GM23338 (cell line): ENCODE data around the gene KRTAP5-1. TPM values are rescaled to one million over a fixed set of nuclear protein-coding genes. Genes with fewer than 3 reads are reported as not detected.
A peak's percentile ranks its signal among the peaks of the same experiment; 100 is the strongest.

Source experiments
- ATAC-seq: fragments of 200-7000 bp; cut with Tn5 transposase; 3 replicates; pipeline ENCODE4 v1.9.1; 2020
- DNase-seq: peaks from one replicate; pipeline ENCODE4 v3.0.0-alpha.2; 2015; ENCODE audit warnings: low spot score
- H2AFZ ChIP-seq: fragments of 200-600 bp; sonication (generic); 2 replicates; pipeline ENCODE4 v1.8.0; 2016; ENCODE audit warnings: antibody characterized with exemption, mild to moderate bottlenecking, moderate library complexity
- H3F3A ChIP-seq: fragments of 200-600 bp; sonication (generic); replicated peaks from 2 replicates; pipeline ENCODE4 v1.8.0; 2017; ENCODE audit warnings: antibody characterized with exemption, mixed run types, low read depth
- H3K27ac ChIP-seq: fragments of 200-600 bp; sonication (generic); 2 replicates; pipeline ENCODE4 v1.6.1; 2016; ENCODE audit warnings: low read depth
- H3K27me3 ChIP-seq: fragments of 200-600 bp; sonication (generic); 2 replicates; pipeline ENCODE4 v1.8.0; 2016; ENCODE audit warnings: mild to moderate bottlenecking, mixed run types, moderate library complexity; ENCODE audit not compliant: insufficient read depth
- H3K36me3 ChIP-seq: fragments of 200-600 bp; sonication (generic); 2 replicates; pipeline ENCODE4 v1.8.0; 2016; ENCODE audit warnings: mild to moderate bottlenecking; ENCODE audit not compliant: insufficient read depth
- H3K4me1 ChIP-seq: fragments of 200-600 bp; sonication (generic); 2 replicates; pipeline ENCODE4 v1.8.0; 2016; ENCODE audit warnings: mild to moderate bottlenecking, moderate library complexity; ENCODE audit not compliant: insufficient read depth
- H3K4me2 ChIP-seq: fragments of 200-600 bp; sonication (generic); 2 replicates; pipeline ENCODE4 v1.7.1; 2017; ENCODE audit warnings: mixed run types
- H3K4me3 ChIP-seq: fragments of 200-600 bp; sonication (generic); 2 replicates; pipeline ENCODE4 v1.6.1; 2016; ENCODE audit warnings: mixed run types
- H3K79me2 ChIP-seq: fragments of 200-600 bp; sonication (generic); replicated peaks from 2 replicates; pipeline ENCODE4 v1.8.0; 2017; ENCODE audit warnings: mild to moderate bottlenecking; ENCODE audit not compliant: insufficient read depth
- H3K9me2 ChIP-seq: fragments of 200-600 bp; sonication (generic); 2 replicates; pipeline ENCODE4 v1.8.0; 2017; ENCODE audit not compliant: insufficient read depth
- H4K20me1 ChIP-seq: fragments of 200-600 bp; sonication (generic); replicated peaks from 2 replicates; pipeline ENCODE4 v1.8.0; 2017; ENCODE audit warnings: mild to moderate bottlenecking; ENCODE audit not compliant: insufficient read depth
- H3K27ac Mint-ChIP-seq: 2 replicates; pipeline ENCODE4 v1.8.0; 2020; ENCODE audit warnings: inconsistent platforms, mild to moderate bottlenecking, moderate library complexity, mixed read lengths
- H3K27me3 Mint-ChIP-seq: 3 replicates; pipeline ENCODE4 v1.8.0; 2022; ENCODE audit warnings: low read depth, mild to moderate bottlenecking, moderate library complexity, mixed read lengths, inconsistent platforms; ENCODE audit not compliant: insufficient read depth, poor library complexity
- H3K36me3 Mint-ChIP-seq: 3 replicates; pipeline ENCODE4 v1.8.0; 2021; ENCODE audit warnings: low read depth, mild to moderate bottlenecking, inconsistent platforms, moderate library complexity, mixed read lengths
- H3K4me1 Mint-ChIP-seq: 3 replicates; pipeline ENCODE4 v1.8.0; 2020; ENCODE audit warnings: mild to moderate bottlenecking, inconsistent platforms, mixed read lengths
- H3K4me3 Mint-ChIP-seq: 3 replicates; pipeline ENCODE4 v1.8.0; 2021; ENCODE audit warnings: moderate library complexity, mild to moderate bottlenecking, inconsistent platforms, mixed read lengths
- H3K9me3 Mint-ChIP-seq: 3 replicates; pipeline ENCODE4 v1.8.0; 2020; ENCODE audit warnings: moderate library complexity, mild to moderate bottlenecking, inconsistent platforms, mixed read lengths
- CREB1 ChIP-seq: fragments of 250-450 bp; sonication (Bioruptor Pico); IDR thresholded peaks from 2 replicates; pipeline ENCODE4 v1.5.0; 2020; ENCODE audit warnings: low read depth, mild to moderate bottlenecking, moderate library complexity
- CTCF ChIP-seq, 2 experiments: fragments of 200-600 bp in 1 of 2; sonication (generic) in 1 of 2; conservative IDR thresholded peaks; 2 replicates each; pipeline versions ENCODE4 v1.5.1 to v1.6.1; 2016 to 2017; ENCODE audit warnings: antibody characterized with exemption in 2 of 2, low read depth in 2 of 2, mild to moderate bottlenecking in 2 of 2, moderate library complexity in 1 of 2
- ETS1 ChIP-seq: IDR thresholded peaks from 2 replicates; pipeline ENCODE4 v1.6.1; 2016; ENCODE audit warnings: antibody characterized with exemption
- EZH2 ChIP-seq: fragments of 200-600 bp; sonication (generic); IDR thresholded peaks from one replicate; pipeline ENCODE4 v1.8.0; 2017; ENCODE audit warnings: antibody characterized with exemption, mild to moderate bottlenecking, low read depth; ENCODE audit not compliant: unreplicated experiment
- EZH2phosphoT487 ChIP-seq: fragments of 200-600 bp; sonication (generic); IDR thresholded peaks from one replicate; pipeline ENCODE4 v1.8.1; 2018; ENCODE audit warnings: antibody characterized with exemption; ENCODE audit not compliant: unreplicated experiment
- JUNB ChIP-seq: IDR thresholded peaks from one replicate; pipeline ENCODE4 v1.6.1; 2016; ENCODE audit warnings: antibody characterized with exemption; ENCODE audit not compliant: unreplicated experiment
- NANOG ChIP-seq: IDR thresholded peaks from 2 replicates; pipeline ENCODE4 v1.6.1; 2016; ENCODE audit warnings: antibody characterized with exemption, borderline replicate concordance
- POLR2AphosphoS5 ChIP-seq: IDR thresholded peaks from 2 replicates; pipeline ENCODE4 v1.6.1; 2016; ENCODE audit warnings: antibody characterized with exemption, low read depth
- STAT1 ChIP-seq: IDR thresholded peaks from one replicate; pipeline ENCODE4 v1.6.1; 2016; ENCODE audit warnings: antibody characterized with exemption; ENCODE audit not compliant: unreplicated experiment
- ZNF114 ChIP-seq: fragments of 250-450 bp; sonication (Bioruptor Pico); IDR thresholded peaks from 2 replicates; pipeline ENCODE4 v1.5.0; 2020; ENCODE audit warnings: mild to moderate bottlenecking, moderate library complexity
- ZNF331 ChIP-seq: fragments of 250-450 bp; sonication (Bioruptor Pico); IDR thresholded peaks from 2 replicates; pipeline ENCODE4 v1.5.0; 2020; ENCODE audit warnings: low read depth, mild to moderate bottlenecking, moderate library complexity
- polyA plus RNA-seq: library from polyadenylated mRNA; unstranded; fragments of >200 nt; fragmentation: Nextera tagmentation; extraction: Ambion mirVana; gene quantifications from 2 replicates; pipeline ENCODE4 v1.2.1, GENCODE V29; 2016
- total RNA-seq: library from RNA; depleted of rRNA; stranded (reverse); fragments of >200 nt; shearing (Covaris generic); gene quantifications from 2 replicates; pipeline ENCODE4 v1.2.3, GENCODE V29; 2014
- TF ChIP-seq, protein P1 (sequence below): fragments of 250-450 bp; sonication (Bioruptor Pico); IDR thresholded peaks from 2 replicates; pipeline ENCODE4 v1.5.0; 2020; ENCODE audit warnings: mild to moderate bottlenecking, moderate library complexity
- TF ChIP-seq, protein P2 (sequence below): IDR thresholded peaks from one replicate; pipeline ENCODE4 v1.6.1; 2018; ENCODE audit warnings: antibody characterized with exemption; ENCODE audit not compliant: unreplicated experiment

The KRTAP5-1 gene
- total and polyA plus RNA-seq, 2 experiments from 2014 or later: not detected

- H3K27ac ChIP-seq: no peak overlapping the region
- no peak overlapping the region for H2AFZ ChIP-seq
- no peaks in the 10 kb centered on the region for H3K79me2 ChIP-seq
- H4K20me1 ChIP-seq: no peaks in the 10 kb centered on the region
- TF ChIP-seq, protein P1, sequence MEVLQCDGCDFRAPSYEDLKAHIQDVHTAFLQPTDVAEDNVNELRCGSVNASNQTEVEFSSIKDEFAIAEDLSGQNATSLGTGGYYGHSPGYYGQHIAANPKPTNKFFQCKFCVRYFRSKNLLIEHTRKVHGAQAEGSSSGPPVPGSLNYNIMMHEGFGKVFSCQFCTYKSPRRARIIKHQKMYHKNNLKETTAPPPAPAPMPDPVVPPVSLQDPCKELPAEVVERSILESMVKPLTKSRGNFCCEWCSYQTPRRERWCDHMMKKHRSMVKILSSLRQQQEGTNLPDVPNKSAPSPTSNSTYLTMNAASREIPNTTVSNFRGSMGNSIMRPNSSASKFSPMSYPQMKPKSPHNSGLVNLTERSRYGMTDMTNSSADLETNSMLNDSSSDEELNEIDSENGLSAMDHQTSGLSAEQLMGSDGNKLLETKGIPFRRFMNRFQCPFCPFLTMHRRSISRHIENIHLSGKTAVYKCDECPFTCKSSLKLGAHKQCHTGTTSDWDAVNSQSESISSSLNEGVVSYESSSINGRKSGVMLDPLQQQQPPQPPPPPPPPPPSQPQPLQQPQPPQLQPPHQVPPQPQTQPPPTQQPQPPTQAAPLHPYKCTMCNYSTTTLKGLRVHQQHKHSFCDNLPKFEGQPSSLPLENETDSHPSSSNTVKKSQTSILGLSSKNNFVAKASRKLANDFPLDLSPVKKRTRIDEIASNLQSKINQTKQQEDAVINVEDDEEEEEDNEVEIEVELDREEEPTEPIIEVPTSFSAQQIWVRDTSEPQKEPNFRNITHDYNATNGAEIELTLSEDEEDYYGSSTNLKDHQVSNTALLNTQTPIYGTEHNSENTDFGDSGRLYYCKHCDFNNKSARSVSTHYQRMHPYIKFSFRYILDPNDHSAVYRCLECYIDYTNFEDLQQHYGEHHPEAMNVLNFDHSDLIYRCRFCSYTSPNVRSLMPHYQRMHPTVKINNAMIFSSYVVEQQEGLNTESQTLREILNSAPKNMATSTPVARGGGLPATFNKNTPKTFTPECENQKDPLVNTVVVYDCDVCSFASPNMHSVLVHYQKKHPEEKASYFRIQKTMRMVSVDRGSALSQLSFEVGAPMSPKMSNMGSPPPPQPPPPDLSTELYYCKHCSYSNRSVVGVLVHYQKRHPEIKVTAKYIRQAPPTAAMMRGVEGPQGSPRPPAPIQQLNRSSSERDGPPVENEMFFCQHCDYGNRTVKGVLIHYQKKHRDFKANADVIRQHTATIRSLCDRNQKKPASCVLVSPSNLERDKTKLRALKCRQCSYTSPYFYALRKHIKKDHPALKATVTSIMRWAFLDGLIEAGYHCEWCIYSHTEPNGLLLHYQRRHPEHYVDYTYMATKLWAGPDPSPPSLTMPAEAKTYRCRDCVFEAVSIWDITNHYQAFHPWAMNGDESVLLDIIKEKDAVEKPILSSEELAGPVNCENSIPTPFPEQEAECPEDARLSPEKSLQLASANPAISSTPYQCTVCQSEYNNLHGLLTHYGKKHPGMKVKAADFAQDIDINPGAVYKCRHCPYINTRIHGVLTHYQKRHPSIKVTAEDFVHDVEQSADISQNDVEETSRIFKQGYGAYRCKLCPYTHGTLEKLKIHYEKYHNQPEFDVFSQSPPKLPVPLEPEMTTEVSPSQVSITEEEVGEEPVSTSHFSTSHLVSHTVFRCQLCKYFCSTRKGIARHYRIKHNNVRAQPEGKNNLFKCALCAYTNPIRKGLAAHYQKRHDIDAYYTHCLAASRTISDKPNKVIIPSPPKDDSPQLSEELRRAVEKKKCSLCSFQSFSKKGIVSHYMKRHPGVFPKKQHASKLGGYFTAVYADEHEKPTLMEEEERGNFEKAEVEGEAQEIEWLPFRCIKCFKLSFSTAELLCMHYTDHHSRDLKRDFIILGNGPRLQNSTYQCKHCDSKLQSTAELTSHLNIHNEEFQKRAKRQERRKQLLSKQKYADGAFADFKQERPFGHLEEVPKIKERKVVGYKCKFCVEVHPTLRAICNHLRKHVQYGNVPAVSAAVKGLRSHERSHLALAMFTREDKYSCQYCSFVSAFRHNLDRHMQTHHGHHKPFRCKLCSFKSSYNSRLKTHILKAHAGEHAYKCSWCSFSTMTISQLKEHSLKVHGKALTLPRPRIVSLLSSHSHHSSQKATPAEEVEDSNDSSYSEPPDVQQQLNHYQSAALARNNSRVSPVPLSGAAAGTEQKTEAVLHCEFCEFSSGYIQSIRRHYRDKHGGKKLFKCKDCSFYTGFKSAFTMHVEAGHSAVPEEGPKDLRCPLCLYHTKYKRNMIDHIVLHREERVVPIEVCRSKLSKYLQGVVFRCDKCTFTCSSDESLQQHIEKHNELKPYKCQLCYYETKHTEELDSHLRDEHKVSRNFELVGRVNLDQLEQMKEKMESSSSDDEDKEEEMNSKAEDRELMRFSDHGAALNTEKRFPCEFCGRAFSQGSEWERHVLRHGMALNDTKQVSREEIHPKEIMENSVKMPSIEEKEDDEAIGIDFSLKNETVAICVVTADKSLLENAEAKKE (CRISPR knock-in tag): no peak
- no peak for TF ChIP-seq CTCF (conservative IDR thresholded peaks at IDR 0.05; ENCODE audit: low read depth in 2 of 2)
- no peak for TF ChIP-seq EZH2
- no peak for TF ChIP-seq ETS1
- TF ChIP-seq, protein P2, sequence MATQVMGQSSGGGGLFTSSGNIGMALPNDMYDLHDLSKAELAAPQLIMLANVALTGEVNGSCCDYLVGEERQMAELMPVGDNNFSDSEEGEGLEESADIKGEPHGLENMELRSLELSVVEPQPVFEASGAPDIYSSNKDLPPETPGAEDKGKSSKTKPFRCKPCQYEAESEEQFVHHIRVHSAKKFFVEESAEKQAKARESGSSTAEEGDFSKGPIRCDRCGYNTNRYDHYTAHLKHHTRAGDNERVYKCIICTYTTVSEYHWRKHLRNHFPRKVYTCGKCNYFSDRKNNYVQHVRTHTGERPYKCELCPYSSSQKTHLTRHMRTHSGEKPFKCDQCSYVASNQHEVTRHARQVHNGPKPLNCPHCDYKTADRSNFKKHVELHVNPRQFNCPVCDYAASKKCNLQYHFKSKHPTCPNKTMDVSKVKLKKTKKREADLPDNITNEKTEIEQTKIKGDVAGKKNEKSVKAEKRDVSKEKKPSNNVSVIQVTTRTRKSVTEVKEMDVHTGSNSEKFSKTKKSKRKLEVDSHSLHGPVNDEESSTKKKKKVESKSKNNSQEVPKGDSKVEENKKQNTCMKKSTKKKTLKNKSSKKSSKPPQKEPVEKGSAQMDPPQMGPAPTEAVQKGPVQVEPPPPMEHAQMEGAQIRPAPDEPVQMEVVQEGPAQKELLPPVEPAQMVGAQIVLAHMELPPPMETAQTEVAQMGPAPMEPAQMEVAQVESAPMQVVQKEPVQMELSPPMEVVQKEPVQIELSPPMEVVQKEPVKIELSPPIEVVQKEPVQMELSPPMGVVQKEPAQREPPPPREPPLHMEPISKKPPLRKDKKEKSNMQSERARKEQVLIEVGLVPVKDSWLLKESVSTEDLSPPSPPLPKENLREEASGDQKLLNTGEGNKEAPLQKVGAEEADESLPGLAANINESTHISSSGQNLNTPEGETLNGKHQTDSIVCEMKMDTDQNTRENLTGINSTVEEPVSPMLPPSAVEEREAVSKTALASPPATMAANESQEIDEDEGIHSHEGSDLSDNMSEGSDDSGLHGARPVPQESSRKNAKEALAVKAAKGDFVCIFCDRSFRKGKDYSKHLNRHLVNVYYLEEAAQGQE: no peak
- no peak for TF ChIP-seq CREB1 (CRISPR knock-in tag)
- no peak for TF ChIP-seq JUNB
- TF ChIP-seq POLR2AphosphoS5: no peak
- no peak for TF ChIP-seq ZNF114
- no peak for TF ChIP-seq EZH2phosphoT487
- TF ChIP-seq STAT1: no peak
- no peak for TF ChIP-seq NANOG
- TF ChIP-seq ZNF331 (CRISPR knock-in tag): no peak
- H3K9me3 Mint-ChIP-seq: no peaks in the 10 kb centered on the region
- DNase-seq (no peak), ATAC-seq (no peak)
- peaks cover 31% of the 10 kb centered on the region for H3K4me1 ChIP-seq
- H3K4me3 Mint-ChIP-seq: 0 out of 3 replicates have a peak overlapping the region, but pooled peaks have one; percentile 14
- no peaks in the 10 kb centered on the region for H3K36me3 ChIP-seq
- peaks cover 43% of the 10 kb centered on the region for H3K27me3 ChIP-seq
- no peaks in the 10 kb centered on the region for H3K9me2 ChIP-seq
- H3F3A ChIP-seq: no peaks in the 10 kb centered on the region
- H3K4me2 ChIP-seq: peak overlapping the region; percentile 76
- H3K4me3 ChIP-seq: peak overlapping the region; percentile 20; the same call in 1 of the 2 replicates
- no peaks in the 10 kb centered on the region for H3K36me3 Mint-ChIP-seq
- peaks cover 55% of the 10 kb centered on the region for H3K27me3 Mint-ChIP-seq
- no peak overlapping the region for H3K27ac Mint-ChIP-seq
- H3K4me1 Mint-ChIP-seq: peaks cover 30% of the 10 kb centered on the region
These were observed 26.3 kb downstream of the KRTAP5-1 start for GRCh38 chr11:1558775-1559110.
